Keratinocyte (primary cell): Measurements from ENCODE around the gene PARP1. TPM values are rescaled to one million over a fixed set of nuclear protein-coding genes. Genes with fewer than 3 reads are reported as not detected.

ENCODE experiments used
- DNase-seq: peaks from one replicate; pipeline ENCODE4 v3.0.0-alpha.2; 2011; ENCODE audit warnings: low read depth, missing footprints, low spot score
- FAIRE-seq: peaks from 2 replicates; lab custom pipeline; 2011; peaks lifted over from hg19 to GRCh38; lab: Jason Lieb, UNC
- H2AFZ ChIP-seq: 2 replicates; pipeline ENCODE4 v1.6.0; 2012; ENCODE audit warnings: low read length, control low read depth, inconsistent platforms; ENCODE audit not compliant: control insufficient read depth
- H3K27ac ChIP-seq: 2 replicates; pipeline ENCODE4 v1.5.1; 2011; ENCODE audit warnings: low read length; ENCODE audit not compliant: control insufficient read depth, insufficient read depth
- H3K27me3 ChIP-seq: 3 replicates; pipeline ENCODE4 v1.6.0; 2011; ENCODE audit warnings: low read length; ENCODE audit not compliant: control insufficient read depth, insufficient read depth; ENCODE audit errors: extremely low read depth
- H3K36me3 ChIP-seq, 2 experiments: 2 replicates in 1 of 2; 3 replicates in 1 of 2; pipeline ENCODE4 v1.5.1; 2011; ENCODE audit warnings: low read length in 2 of 2, mild to moderate bottlenecking in 1 of 2; ENCODE audit not compliant: control insufficient read depth in 2 of 2, insufficient read depth in 2 of 2; ENCODE audit errors: extremely low read depth in 1 of 2
- H3K4me1 ChIP-seq: 3 replicates; pipeline ENCODE4 v1.5.1; 2011; ENCODE audit warnings: low read length; ENCODE audit not compliant: control insufficient read depth, insufficient read depth; ENCODE audit errors: extremely low read depth
- H3K4me2 ChIP-seq: 3 replicates; pipeline ENCODE4 v1.6.0; 2011; ENCODE audit warnings: low read depth, low read length; ENCODE audit not compliant: control insufficient read depth, insufficient read depth; ENCODE audit errors: extremely low read depth
- H3K4me3 ChIP-seq, 3 experiments: fragments of 200-600 bp in 1 of 3; sonication (generic) in 1 of 3; 2 replicates in 2 of 3; 3 replicates in 1 of 3; pipeline ENCODE4 v1.5.1; 2011 to 2016; ENCODE audit warnings: low read length in 3 of 3, mild to moderate bottlenecking in 3 of 3, control low read depth in 2 of 3, inconsistent platforms in 1 of 3, low read depth in 1 of 3, mixed read lengths in 1 of 3, mixed run types in 1 of 3, moderate library complexity in 1 of 3; ENCODE audit not compliant: control insufficient read depth in 2 of 3, insufficient read depth in 2 of 3; ENCODE audit errors: extremely low read depth in 1 of 3
- H3K79me2 ChIP-seq: 2 replicates; pipeline ENCODE4 v1.6.0; 2012; ENCODE audit warnings: low read length; ENCODE audit not compliant: control insufficient read depth, insufficient read depth
- H3K9ac ChIP-seq: 3 replicates; pipeline ENCODE4 v1.6.0; 2011; ENCODE audit warnings: low read length; ENCODE audit not compliant: control insufficient read depth, insufficient read depth; ENCODE audit errors: extremely low read depth
- H3K9me1 ChIP-seq: 3 replicates; pipeline ENCODE4 v1.6.0; 2011; ENCODE audit warnings: low read length; ENCODE audit not compliant: control insufficient read depth, insufficient read depth; ENCODE audit errors: extremely low read depth
- H3K9me3 ChIP-seq: 2 replicates; pipeline ENCODE4 v1.5.1; 2012; ENCODE audit warnings: low read depth, low read length; ENCODE audit not compliant: control insufficient read depth
- H4K20me1 ChIP-seq: 3 replicates; pipeline ENCODE4 v1.6.0; 2011; ENCODE audit warnings: low read length; ENCODE audit not compliant: control insufficient read depth, insufficient read depth; ENCODE audit errors: extremely low read depth
- CTCF ChIP-seq, 3 experiments: IDR thresholded peaks in 1 of 3; conservative IDR thresholded peaks in 1 of 3; optimal IDR thresholded peaks in 1 of 3; 2 replicates in 2 of 3; 3 replicates in 1 of 3; pipeline versions ENCODE3 to v1.5.1; 2011; ENCODE audit warnings: low read length in 3 of 3, mild to moderate bottlenecking in 3 of 3, moderate library complexity in 2 of 3, control low read depth in 1 of 3, inconsistent platforms in 1 of 3; ENCODE audit not compliant: insufficient read depth in 2 of 3; ENCODE audit errors: extremely low read depth in 1 of 3
- EZH2 ChIP-seq: IDR thresholded peaks from one replicate; pipeline ENCODE4 v1.6.1; 2012; ENCODE audit warnings: inconsistent platforms, mild to moderate bottlenecking, low read length, moderate library complexity
- dilution Hi-C: fragments of 300-500 bp; cut with MboI; formaldehyde crosslinking; loops from one replicate; pipeline ENCODE4 v1.7.0; 2020; ENCODE audit warnings: low sequenced_read_pairs; ENCODE audit not compliant: extremely low pct_ligation_motif_present
- polyA plus RNA-seq, 5 experiments: library from polyadenylated mRNA; depleted of rRNA in 3 of 5; stranded (reverse) in 3 of 5; stranded (forward) in 1 of 5; unstranded in 1 of 5; fragments of >200 nt; gene quantifications; 1 replicate in 1 of 5; 2 replicates in 3 of 5; 3 replicates in 1 of 5; pipeline versions ENCODE4 v1.2.1 to v1.2.3, GENCODE V29; 2011 to 2012; ENCODE audit warnings: missing spikeins in 2 of 5, low read depth in 1 of 5, low replicate concordance in 1 of 5

Gene PARP1
- polyA plus RNA-seq, 1 donor (not counting 4 experiments of a cell fraction or from before 2014, with no cell fraction given), result 62.9 TPM

- Histone ChIP-seq H3K4me2 (no peak overlapping the region), H3K79me2 (peaks cover 3% of the 10 kb centered on the region), H4K20me1 (no peaks in the 10 kb centered on the region), H2AFZ (no peak overlapping the region), H3K4me3 (no peak overlapping the region), H3K9me1 (no peaks in the 10 kb centered on the region), H3K9me3 (no peaks in the 10 kb centered on the region), H3K27ac (no peak overlapping the region), H3K27me3 (no peaks in the 10 kb centered on the region), H3K36me3 (no peaks in the 10 kb centered on the region), H3K4me1 (peaks cover 4% of the 10 kb centered on the region), H3K9ac (no peak overlapping the region)
- FAIRE-seq (no peak), DNase-seq (no peak)
- TF ChIP-seq CTCF (optimal IDR thresholded peaks at IDR 0.05 in 1 of 3, IDR thresholded peaks at IDR 0.05 in 1 of 3, conservative IDR thresholded peaks at IDR 0.05 in 1 of 3; ENCODE audit: extremely low read depth in 1 of 3, insufficient read depth in 2 of 3, low read length in 3 of 3), result no peak
- no peak for TF ChIP-seq EZH2
- dilution Hi-C loops, result no loop called here
Measured at GRCh38 chr1:226411619-226412018, 3.7 kb upstream of the PARP1 start.

GRCh38 chr1:226410958-226411357, 3.1 kb upstream of the PARP1 start:
- H3K36me3 ChIP-seq, result no peaks in the 10 kb centered on the region
- H3K9me1 ChIP-seq, result peaks cover 3% of the 10 kb centered on the region
- no peak for FAIRE-seq
- H3K4me2 ChIP-seq, result no peak overlapping the region
- H4K20me1 ChIP-seq, result peaks cover 3% of the 10 kb centered on the region
- no peak overlapping the region for H2AFZ ChIP-seq
- no peak overlapping the region for H3K4me3 ChIP-seq
- H3K27ac ChIP-seq, result no peak overlapping the region
- no peaks in the 10 kb centered on the region for H3K27me3 ChIP-seq
- TF ChIP-seq EZH2, result no peak
- TF ChIP-seq CTCF (optimal IDR thresholded peaks at IDR 0.05 in 1 of 3, IDR thresholded peaks at IDR 0.05 in 1 of 3, conservative IDR thresholded peaks at IDR 0.05 in 1 of 3; ENCODE audit: extremely low read depth in 1 of 3, insufficient read depth in 2 of 3, low read length in 3 of 3), result no peak
- dilution Hi-C loops, result no loop called here
- peaks cover 11% of the 10 kb centered on the region for H3K4me1 ChIP-seq
- H3K9ac ChIP-seq, result no peak overlapping the region
- H3K9me3 ChIP-seq, result no peaks in the 10 kb centered on the region
- no peak for DNase-seq
- H3K79me2 ChIP-seq, result peaks cover 9% of the 10 kb centered on the region
